HG03354 (cell line): Measurements from ENCODE around the gene CNTN5.

ENCODE experiments used
- ATAC-seq: cut with Tn5 transposase; IDR thresholded peaks from one replicate; pipeline ENCODE4 v1.9.1; 2021; ENCODE audit warnings: mild to moderate bottlenecking; ENCODE audit not compliant: unreplicated experiment, poor library complexity, severe bottlenecking

CNTN5 gene

DNA sequence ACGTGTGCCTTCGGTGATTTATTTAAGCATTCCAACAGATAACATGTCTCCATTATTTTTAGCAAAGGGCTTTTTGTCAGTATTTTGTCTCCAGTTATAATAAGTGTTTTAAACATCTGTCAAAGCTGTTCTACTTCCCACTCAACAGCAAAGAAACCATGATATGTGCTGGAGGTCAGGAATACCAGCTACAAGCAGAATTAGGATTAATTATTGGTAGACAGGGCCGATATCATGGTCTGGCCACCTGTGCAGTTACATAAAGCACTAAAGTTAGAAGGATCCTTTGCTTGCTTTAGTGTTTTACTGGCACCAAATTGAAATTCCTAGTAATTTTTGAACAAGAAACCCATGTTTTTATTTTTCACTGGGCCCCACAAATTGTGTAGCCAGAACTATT is 1075.1 kb downstream of the CNTN5 start:
- ATAC-seq, result no peak

DNA sequence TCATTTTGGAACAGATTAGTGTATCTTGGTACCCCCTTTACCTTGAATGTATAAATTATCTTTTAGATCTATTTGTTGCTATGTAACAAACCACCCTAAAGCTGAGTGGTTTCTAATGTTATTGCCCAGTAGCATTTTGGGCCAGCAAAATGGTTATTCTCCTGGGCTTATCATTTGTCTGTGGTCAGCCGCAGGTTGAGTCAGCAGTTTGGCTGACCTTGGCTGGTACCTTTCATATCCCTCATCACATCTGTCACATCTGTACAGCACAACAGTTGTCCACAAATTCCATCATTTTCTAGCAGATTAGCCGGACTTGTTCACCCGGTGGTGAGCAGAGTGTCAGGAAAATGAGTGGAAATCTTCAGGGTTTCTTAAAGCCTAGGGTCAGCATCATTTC is 1077.8 kb downstream of the CNTN5 start:
- no peak for ATAC-seq

DNA sequence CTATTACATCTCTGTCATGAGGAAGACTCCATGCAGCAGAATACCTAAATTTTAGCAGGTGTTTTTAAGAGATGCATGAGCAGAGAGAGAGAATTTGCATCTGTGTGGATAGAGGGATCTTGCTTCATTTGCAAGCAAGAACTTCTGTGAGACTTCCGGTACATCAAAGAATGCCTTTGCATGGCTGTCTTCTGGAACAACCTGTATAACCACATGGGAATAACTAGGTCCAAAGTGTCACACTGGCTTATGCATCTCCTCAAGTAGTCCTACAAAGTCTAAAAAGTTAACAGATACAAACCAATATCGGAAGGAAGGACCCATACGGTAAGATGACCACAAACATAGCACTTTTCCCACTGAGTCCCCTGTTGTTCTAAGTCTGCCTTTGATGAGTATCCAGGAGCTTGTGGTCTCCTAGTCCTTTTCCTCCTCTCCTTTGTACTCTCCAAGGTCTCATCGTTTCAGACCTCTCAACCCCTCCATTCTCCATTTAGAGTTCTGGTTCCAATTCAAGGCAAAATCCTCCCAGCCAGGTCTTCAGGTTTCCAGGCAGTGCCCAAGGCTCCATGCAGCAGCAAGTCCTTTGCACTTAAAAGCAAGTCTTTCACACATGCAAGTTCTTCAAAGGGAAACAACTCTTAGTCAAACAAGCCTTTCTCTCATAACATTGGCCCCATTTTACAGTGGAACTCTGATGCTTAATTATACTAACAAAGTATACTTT is 1084.7 kb downstream of the CNTN5 start:
- ATAC-seq, result no peak

- no peak for ATAC-seq
These were observed 1085.2 kb downstream of the CNTN5 start for GRCh38 chr11:100105982-100106358.

DNA sequence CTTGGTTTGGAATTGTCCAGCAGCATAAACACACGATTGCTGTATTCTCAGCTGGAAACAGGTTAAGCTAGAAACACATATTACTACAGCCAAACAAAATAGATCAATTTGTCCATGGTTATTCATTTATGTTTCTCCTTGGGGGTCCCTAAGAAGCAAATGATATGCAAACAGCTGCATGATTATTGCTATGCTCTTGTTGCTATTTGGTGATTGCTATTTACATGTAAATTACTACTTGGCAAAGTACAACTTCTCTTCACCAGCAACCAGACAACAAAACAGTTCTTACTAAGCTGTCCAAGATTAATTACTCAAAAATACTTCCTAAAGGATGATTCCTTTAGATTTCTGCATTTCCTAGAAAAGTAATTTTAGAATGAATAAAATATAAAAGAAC is 1098.4 kb downstream of the CNTN5 start:
- ATAC-seq, result no peak

- ATAC-seq, result no peak
These were observed 1112.4 kb downstream of the CNTN5 start for GRCh38 chr11:100133114-100133513.

DNA sequence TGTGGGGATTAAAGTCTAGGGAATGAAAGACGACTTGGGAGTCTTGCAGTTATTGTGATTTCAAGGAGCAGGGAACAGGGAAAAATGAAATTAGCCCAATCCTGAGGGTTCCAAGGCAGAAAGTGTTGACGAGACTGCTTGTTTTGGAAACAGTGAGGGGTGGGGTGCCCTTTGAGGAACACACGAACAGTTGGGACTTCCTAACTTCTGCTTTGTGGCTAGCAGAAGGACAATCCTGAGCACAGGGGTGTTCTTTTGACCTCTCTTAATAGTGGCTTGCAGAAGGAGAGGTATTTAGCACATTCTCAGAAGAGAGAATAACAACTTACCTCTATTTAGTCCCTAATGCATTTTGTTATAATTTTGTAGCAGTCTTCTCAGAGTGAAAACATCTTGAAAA is 1120.5 kb downstream of the CNTN5 start:
- no peak for ATAC-seq

GRCh38 chr11:100151944-100152343 is 1131.2 kb downstream of the CNTN5 start:
- no peak for ATAC-seq

DNA sequence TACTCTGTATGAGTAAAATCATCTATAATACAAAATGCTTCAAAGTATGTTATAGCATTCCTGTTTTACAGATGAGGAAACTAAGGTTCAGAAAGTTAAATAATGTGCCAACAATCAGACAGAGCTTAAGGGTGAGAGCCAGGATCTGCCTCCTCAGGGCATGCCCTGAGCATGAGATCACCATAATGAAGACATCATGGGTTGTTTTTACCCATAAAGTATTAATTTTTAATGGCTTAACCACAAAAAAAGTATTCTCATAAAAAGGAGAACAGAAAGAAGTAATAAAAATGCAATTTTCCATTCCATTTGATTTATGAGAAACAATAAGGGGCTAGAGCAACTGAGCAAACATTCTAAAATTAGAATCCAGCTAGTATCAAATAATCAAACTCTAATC is 1132.0 kb downstream of the CNTN5 start:
- ATAC-seq, result no peak

- ATAC-seq, result no peak
These were observed 1142.7 kb downstream of the CNTN5 start for GRCh38 chr11:100163471-100163870.

DNA sequence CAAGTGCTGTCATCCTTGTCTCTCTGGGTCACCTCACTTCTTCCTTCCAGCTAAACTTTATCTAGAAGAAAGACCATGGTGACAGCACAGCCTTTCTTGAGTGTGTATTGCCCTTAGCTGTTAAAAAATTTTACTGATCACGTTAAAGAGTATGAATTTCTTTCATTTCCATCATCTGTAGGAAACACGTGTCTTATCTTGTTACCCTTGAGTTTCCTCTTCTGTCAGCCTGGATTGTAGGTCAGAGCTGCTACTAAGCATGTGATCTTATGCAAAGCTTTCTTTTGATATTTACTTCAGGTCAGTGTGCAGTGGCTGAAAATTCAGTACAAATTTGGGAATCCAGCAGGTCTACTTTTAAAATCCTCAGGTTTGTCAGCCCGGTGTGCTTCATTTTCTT is 1154.1 kb downstream of the CNTN5 start:
- ATAC-seq, result no peak

DNA sequence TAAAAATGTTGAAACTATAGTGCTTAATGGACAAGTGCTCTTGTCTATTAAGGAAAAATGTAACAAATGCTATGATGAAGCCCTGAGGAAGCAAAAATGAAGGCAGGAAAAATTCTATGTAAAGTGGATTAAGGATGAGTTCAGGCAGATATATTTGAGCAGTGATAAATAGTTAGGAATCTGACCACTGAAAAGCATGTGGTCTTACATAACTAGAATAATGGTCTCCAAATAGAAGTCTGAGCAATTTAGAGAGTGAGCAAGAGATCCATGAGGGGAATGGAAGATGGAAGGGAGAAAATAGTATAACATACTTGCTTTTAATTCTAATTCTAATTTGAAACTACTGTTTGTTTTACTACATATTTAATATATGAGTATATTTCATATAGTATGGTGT is 1155.7 kb downstream of the CNTN5 start:
- no peak for ATAC-seq

DNA sequence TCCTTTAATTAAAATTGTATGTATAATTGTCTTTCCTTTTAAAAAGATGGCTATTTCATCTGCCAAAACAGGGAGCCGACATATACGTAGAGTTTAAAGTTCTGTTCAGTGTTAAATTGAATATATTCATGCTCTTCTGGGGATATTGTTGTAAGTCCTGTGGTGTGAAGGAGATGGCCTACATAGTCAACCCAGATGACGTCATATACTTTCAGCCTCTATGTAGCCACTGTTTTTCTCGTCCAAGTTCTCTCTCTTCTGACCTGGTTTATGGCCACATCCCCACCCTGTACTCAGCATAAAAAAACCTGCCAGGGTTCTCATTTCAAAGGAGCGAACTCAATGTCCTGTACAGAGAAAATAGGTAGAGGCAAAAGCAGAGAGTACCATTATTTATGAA is 1156.9 kb downstream of the CNTN5 start:
- no peak for ATAC-seq

- ATAC-seq, result no peak
These were observed 1161.6 kb downstream of the CNTN5 start for GRCh38 chr11:100182350-100182749.

GRCh38 chr11:100182927-100183326 is 1162.2 kb downstream of the CNTN5 start:
- no peak for ATAC-seq

- ATAC-seq, result no peak
These were observed 1164.8 kb downstream of the CNTN5 start for GRCh38 chr11:100185588-100185987.

- no peak for ATAC-seq
These were observed 1167.5 kb downstream of the CNTN5 start for GRCh38 chr11:100188137-100188783.

- ATAC-seq, result no peak
These were observed 1169.6 kb downstream of the CNTN5 start for GRCh38 chr11:100190395-100190794.

- ATAC-seq, result no peak
These were observed 1171.4 kb downstream of the CNTN5 start for GRCh38 chr11:100192181-100192580.

DNA sequence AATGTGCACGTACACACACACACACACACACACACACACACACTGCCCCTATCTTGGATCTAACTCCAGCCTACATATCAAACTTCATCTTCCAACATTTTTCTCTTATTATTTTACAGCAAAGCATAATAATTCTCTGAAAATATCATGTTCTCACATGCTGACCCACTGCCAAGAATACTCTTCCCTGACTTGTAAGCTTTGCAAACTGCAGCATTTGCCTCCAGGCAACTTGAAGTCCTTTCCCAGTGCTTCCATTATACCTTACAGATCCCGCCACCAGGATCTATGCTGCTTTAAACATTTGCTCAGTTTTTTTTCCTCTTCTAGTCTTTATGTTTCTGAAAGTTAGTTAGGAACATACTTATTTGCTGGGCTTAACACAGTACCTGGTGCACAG is 1183.0 kb downstream of the CNTN5 start:
- no peak for ATAC-seq

DNA sequence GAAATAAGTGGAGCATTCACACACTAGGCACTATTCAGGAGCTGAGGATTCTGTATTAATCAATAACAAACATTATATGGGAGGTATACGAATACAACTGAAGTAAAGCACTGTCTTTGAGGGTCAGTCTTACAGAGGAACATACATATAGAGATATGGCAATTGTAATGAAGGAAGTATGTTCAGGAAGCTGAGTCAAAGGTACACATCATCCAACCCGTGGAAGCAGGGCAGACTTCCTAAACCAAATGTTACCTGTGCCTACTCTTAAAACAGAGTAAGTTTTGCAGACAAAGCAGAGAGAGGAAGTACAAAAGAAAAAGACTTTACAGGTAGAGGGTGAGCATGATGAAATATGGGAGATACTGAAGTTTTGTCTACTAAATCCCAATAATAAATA is 1185.2 kb downstream of the CNTN5 start:
- no peak for ATAC-seq

DNA sequence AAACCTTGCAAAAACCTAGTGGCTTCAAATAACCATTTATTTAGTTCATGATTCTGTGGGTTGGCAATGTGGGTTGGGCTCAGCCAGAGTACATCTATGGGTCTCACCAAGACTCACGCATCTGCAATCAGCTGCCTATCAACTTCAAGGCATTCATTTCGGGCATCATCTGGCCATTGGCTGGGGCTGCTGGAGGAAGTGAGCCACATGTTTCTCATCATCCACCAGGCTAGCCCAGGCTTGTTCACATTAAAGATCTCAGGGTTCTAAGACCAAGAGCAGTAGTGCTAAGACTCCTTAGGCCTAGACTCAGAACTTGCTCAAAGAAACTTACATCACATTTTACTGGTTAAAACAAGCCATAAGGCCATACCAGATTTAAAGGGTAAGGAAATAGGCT is 1187.5 kb downstream of the CNTN5 start:
- no peak for ATAC-seq
